HG02798 (cell line): ENCODE data around the gene L3HYPDH.

Experiments used
- ATAC-seq: cut with Tn5 transposase; IDR thresholded peaks from one replicate; pipeline ENCODE4 v1.9.1; 2021; ENCODE audit warnings: mild to moderate bottlenecking; ENCODE audit not compliant: unreplicated experiment, poor library complexity

L3HYPDH gene

DNA sequence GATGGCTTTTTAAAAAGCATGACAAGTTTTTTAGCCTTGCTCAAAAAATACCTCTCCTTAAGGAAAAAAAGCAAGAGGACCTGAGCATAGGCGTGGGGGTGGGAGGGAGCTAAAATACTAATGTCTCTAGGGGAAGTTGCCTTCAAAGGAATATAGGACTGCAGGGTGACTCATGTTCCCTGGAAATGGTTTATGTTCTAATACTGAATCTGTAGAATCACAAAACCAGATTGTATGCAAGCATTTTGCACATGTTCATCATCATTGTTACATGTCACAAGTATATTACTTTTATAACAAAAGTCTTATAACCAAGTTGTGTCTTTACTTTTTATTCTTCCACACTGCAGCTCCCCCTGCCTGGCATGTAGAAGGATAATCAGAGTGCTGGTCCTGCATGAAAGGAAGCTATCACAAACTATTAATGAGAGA, 55.6 kb downstream of the L3HYPDH start:
- no peak for ATAC-seq

DNA sequence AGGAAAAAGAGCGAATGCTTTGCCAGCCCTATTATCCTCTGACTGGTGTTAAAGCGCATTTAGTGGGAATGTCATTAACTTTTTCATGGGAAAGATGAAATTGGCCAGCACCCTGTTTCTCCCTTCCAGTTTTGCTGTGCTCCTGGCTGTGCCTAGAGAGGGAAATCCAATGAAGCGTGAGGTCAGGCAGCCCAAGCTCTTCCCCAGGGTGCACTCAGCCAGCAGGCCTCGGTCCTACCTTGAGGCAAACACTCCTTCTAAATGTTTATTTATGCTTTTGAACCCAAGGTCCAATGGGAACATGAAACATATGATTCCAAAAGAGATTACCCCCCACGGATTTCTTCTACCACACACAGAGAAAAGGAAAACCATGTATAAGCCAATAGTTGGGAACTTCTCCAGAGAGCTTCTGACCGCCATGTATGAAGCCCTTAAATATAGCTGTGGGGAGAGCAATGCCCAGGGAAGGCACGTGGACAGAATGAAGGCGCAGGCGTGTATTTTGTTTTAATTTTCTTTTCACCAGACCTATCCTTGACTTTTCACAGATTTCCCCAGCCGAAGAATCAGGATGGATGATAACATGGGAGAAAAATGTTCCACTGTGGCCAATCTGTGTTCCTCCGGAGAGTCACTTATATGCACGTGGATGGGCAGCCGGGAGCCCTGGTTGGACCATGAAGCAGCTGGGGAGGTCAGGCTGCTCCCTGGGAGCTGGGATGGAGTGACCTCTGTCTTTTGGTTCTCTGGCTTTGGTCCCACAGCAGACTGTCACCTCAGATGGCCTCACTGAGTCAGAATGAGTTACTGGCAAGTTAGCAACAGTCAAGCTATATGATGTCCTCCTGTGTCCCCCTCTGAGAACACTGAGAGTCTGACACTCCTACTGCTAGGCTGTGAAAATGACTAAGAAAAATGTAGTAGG, 56.3 kb downstream of the L3HYPDH start:
- ATAC-seq, result no peak

DNA sequence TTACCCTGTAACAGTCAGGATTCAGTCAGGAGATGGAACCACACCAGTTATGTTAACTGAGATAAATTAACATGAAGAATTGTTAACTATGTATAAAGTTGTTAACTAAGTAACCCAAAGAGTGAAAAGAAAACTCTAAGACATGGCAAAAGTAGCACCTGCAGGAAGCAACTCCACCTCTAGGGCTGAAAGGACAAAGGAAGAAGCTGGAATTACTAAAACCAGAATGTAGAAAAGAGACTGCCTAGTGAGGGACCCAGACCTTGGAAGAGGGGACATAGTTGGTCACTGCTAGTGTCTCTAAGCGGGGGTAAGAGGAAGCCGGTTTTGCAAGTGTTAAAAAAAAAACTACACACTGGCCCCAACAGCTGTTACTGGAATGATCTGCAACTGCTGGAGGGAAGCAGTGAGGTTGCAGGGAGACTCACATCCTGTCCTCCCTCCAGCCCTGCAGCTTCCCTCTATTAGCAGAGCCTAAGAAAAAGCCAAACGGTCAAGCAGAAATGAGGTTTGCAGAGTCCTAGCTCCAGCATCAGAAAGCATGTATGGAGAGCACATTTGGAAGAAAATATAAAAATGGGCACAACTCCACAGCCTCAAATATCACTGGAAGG, 58.8 kb downstream of the L3HYPDH start:
- no peak for ATAC-seq

DNA sequence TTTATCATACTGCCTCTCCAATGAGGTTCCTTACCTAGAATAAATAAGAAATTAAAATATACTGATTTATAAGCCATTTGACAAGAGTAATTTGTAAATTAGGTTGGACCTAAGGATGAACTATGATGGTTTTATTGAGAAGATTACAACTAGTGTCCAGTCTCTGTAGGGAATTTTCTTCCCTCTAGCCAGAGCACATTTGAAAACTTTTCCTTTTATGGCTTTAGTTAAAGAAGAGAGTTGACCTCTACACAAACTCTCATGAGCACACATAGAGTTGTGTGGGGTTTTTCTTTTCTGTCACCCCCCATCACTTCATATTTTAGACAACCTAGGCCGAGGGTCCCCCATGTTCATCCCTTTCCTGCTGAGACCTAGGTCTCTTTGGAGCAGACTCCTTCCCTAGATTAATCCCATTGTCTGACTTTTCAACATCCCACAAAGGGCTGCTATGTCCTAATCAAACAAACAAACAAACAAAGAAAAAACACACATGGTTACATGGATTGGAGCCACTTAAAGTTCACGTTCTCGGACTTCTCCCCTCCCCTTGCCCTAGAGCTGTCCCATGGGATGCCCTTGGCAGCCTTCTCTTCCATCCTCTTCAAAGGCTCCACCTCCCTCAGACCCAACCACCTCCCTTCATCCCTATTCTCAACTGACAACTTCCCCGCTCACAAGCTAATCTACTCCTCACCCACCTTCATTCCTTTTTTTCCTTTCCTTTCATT, 59.7 kb downstream of the L3HYPDH start:
- ATAC-seq, result no peak
